K562 (cell line): Measurements from ENCODE around the gene PLXNB3. TPM values are rescaled to one million over a fixed set of nuclear protein-coding genes. Genes with fewer than 3 reads are reported as not detected.
A peak's percentile ranks its signal among the peaks of the same experiment; 100 is the strongest.

Source experiments
- ATAC-seq: fragments of 200-7000 bp; cut with Tn5 transposase; 3 replicates; pipeline ENCODE4 v1.9.1; 2020; ENCODE audit warnings: moderate library complexity
- BruUV-seq: library from RNA; stranded (reverse); fragments of 400-500 nt; replicated peaks from 2 replicates; lab custom pipeline; 2021; lab: Mats Ljungman, UMichigan
- CTCF ChIA-PET: fragments of 300-600 bp; formaldehyde crosslinking; extraction: SDS; loops from one replicate; lab custom pipeline; 2021; ENCODE audit warnings: low intra/inter-chr PET ratio; lab: Yijun Ruan, JAX
- POLR2A ChIA-PET: fragments of 300-600, 350-650 bp; sonication (Branson Sonifier 250); formaldehyde crosslinking; extraction: SDS; loops from one replicate; lab custom pipeline; 2021; ENCODE audit warnings: antibody characterized with exemption, inconsistent platforms; lab: Yijun Ruan, JAX
- DNase-seq, 4 experiments: peaks; one replicate each; pipeline versions ENCODE4 v3.0.0 to v3.0.0-alpha.2; 2011 to 2018; ENCODE audit warnings: low spot score in 3 of 4, mixed read lengths in 3 of 4; ENCODE audit errors: extremely low read depth in 1 of 4
- FAIRE-seq: peaks from 2 replicates; lab custom pipeline; 2011; peaks lifted over from hg19 to GRCh38; lab: Jason Lieb, UNC
- H2AFZ ChIP-seq: 2 replicates; pipeline ENCODE4 v1.6.0; 2011; ENCODE audit warnings: low read depth, low read length, control low read depth, inconsistent platforms
- H3K27ac ChIP-seq: fragments of 200-600 bp; 3 replicates; pipeline ENCODE4 v1.8.0; 2011; ENCODE audit warnings: low read depth, mild to moderate bottlenecking, control low read depth, inconsistent platforms, low read length, moderate library complexity, mixed read lengths; ENCODE audit errors: extremely low read depth
- H3K27me3 ChIP-seq, 2 experiments: fragments of 300-600 bp in 1 of 2; 2 replicates in 1 of 2; 3 replicates in 1 of 2; pipeline versions ENCODE4 v1.6.0 to v1.8.0; 2011; ENCODE audit warnings: inconsistent platforms in 2 of 2, low read length in 2 of 2, mild to moderate bottlenecking in 1 of 2, mixed read lengths in 1 of 2, moderate library complexity in 1 of 2; ENCODE audit not compliant: control insufficient read depth in 2 of 2, insufficient read depth in 2 of 2
- H3K36me3 ChIP-seq: fragments of 300-600 bp; 3 replicates; pipeline ENCODE4 v1.8.0; 2011; ENCODE audit warnings: mild to moderate bottlenecking, low read length, inconsistent platforms; ENCODE audit not compliant: control insufficient read depth, insufficient read depth
- H3K4me1 ChIP-seq, 2 experiments: fragments of 200-600 bp in 1 of 2; replicated peaks in 1 of 2; 2 replicates in 1 of 2; 3 replicates in 1 of 2; pipeline versions ENCODE4 v1.5.1 to v1.8.0; 2011; ENCODE audit warnings: inconsistent platforms in 2 of 2, low read length in 2 of 2, mild to moderate bottlenecking in 1 of 2, mixed read lengths in 1 of 2, moderate library complexity in 1 of 2; ENCODE audit not compliant: control insufficient read depth in 2 of 2, insufficient read depth in 2 of 2
- H3K4me2 ChIP-seq: 2 replicates; pipeline ENCODE4 v1.6.1; 2011; ENCODE audit warnings: low read length, control low read depth, inconsistent platforms, mixed read lengths; ENCODE audit not compliant: insufficient read depth
- H3K4me3 ChIP-seq: fragments of 200-600 bp; sonication (generic), shearing (Covaris generic); 2 replicates; pipeline ENCODE4 v1.5.1; 2016; ENCODE audit warnings: control low read depth, inconsistent platforms
- H3K79me2 ChIP-seq: fragments of 200-600 bp; 3 replicates; pipeline ENCODE4 v1.8.0; 2011; ENCODE audit warnings: low read length, inconsistent platforms; ENCODE audit not compliant: control insufficient read depth, insufficient read depth
- H3K9ac ChIP-seq, 2 experiments: 2 replicates each; pipeline versions ENCODE4 v1.6.0 to v1.6.1; 2011; ENCODE audit warnings: low read depth in 2 of 2, low read length in 2 of 2, control low read depth in 1 of 2, inconsistent platforms in 1 of 2, mild to moderate bottlenecking in 1 of 2, mixed read lengths in 1 of 2; ENCODE audit not compliant: insufficient read depth in 1 of 2
- H3K9me1 ChIP-seq: one replicate; pipeline ENCODE4 v1.6.0; 2011; ENCODE audit warnings: inconsistent platforms, mild to moderate bottlenecking, low read length, moderate library complexity; ENCODE audit not compliant: control insufficient read depth, insufficient read depth
- H3K9me3 ChIP-seq: replicated peaks from 2 replicates; pipeline ENCODE4 v1.5.1; 2011; ENCODE audit warnings: low read depth, low read length, inconsistent platforms; ENCODE audit not compliant: control insufficient read depth, insufficient read depth
- H4K20me1 ChIP-seq: replicated peaks from 2 replicates; pipeline ENCODE4 v1.6.1; 2011; ENCODE audit warnings: low read length, inconsistent platforms, mixed read lengths; ENCODE audit not compliant: control insufficient read depth, insufficient read depth
- ADNP ChIP-seq: fragments of 200-800 bp; sonication (Bioruptor generic); IDR thresholded peaks from 2 replicates; pipeline ENCODE4 v1.6.1; 2016; ENCODE audit warnings: missing genetic modification characterization, missing compliant biosample characterization
- FOXM1 ChIP-seq, 2 experiments: fragments of 450-650 bp in 1 of 2; sonication (generic) in 1 of 2; formaldehyde crosslinking in 1 of 2; IDR thresholded peaks; 2 replicates each; pipeline versions ENCODE4 v1.6.1 to v1.9.0; 2017 to 2022; ENCODE audit warnings: low read depth in 2 of 2, mild to moderate bottlenecking in 2 of 2, missing genetic modification reagents in 1 of 2, moderate library complexity in 1 of 2
- LCOR ChIP-seq: sonication (generic); formaldehyde crosslinking; IDR thresholded peaks from 2 replicates; pipeline ENCODE4 v1.8.0; 2022; ENCODE audit warnings: mild to moderate bottlenecking, missing genetic modification reagents
- NFIC ChIP-seq: fragments of 450-650 bp; IDR thresholded peaks from 2 replicates; pipeline ENCODE4 v1.6.1; 2017; ENCODE audit warnings: mild to moderate bottlenecking, inconsistent platforms
- NRF1 ChIP-seq, 2 experiments: fragments of 450-650 bp; IDR thresholded peaks in 1 of 2; conservative IDR thresholded peaks in 1 of 2; 2 replicates each; pipeline ENCODE4 v1.6.1; 2014; ENCODE audit warnings: mild to moderate bottlenecking in 2 of 2
- PHB2 ChIP-seq: fragments of 450-650 bp; IDR thresholded peaks from 2 replicates; pipeline ENCODE4 v1.6.1; 2017; ENCODE audit warnings: low read depth
- POLR2G ChIP-seq: fragments of 200-400 bp; formaldehyde crosslinking; IDR thresholded peaks from 2 replicates; pipeline ENCODE4 v1.6.1; 2017; ENCODE audit warnings: low read depth, mild to moderate bottlenecking, antibody characterized with exemption, low read length, moderate library complexity
- RBM15 ChIP-seq: fragments of 200-400 bp; formaldehyde crosslinking; IDR thresholded peaks from 2 replicates; pipeline ENCODE4 v1.6.1; 2018; ENCODE audit warnings: mild to moderate bottlenecking, low read length, moderate library complexity; ENCODE audit not compliant: insufficient read depth
- SRF ChIP-seq, 2 experiments: fragments of 250-450, 450-650 bp in 1 of 2; sonication (Bioruptor Pico) in 1 of 2; sonication (generic) in 1 of 2; formaldehyde crosslinking; IDR thresholded peaks; 2 replicates each; pipeline versions ENCODE4 v1.5.0 to v1.5.1; 2020 to 2022; ENCODE audit warnings: mild to moderate bottlenecking in 1 of 2, missing genetic modification reagents in 1 of 2
- XRCC5 ChIP-seq: fragments of 200-400 bp; formaldehyde crosslinking; IDR thresholded peaks from 2 replicates; pipeline ENCODE4 v1.6.1; 2017; ENCODE audit warnings: low read depth, mild to moderate bottlenecking, low read length
- ZFX ChIP-seq: sonication (generic); formaldehyde crosslinking; IDR thresholded peaks from 2 replicates; pipeline ENCODE4 v1.8.0; 2022; ENCODE audit warnings: mild to moderate bottlenecking, missing genetic modification reagents, moderate library complexity
- ZNF311 ChIP-seq: fragments of 250-450 bp; sonication (Bioruptor Pico); IDR thresholded peaks from 2 replicates; pipeline ENCODE4 v1.4.0; 2020; ENCODE audit warnings: mild to moderate bottlenecking, moderate library complexity
- ZNF551 ChIP-seq: fragments of 250-450 bp; sonication (Bioruptor Pico); IDR thresholded peaks from 2 replicates; pipeline ENCODE4 v1.5.0; 2021; ENCODE audit warnings: mild to moderate bottlenecking, moderate library complexity
- ZNF609 ChIP-seq: sonication (generic); formaldehyde crosslinking; IDR thresholded peaks from 2 replicates; pipeline ENCODE4 v1.8.1; 2023; ENCODE audit warnings: missing genetic modification reagents, mild to moderate bottlenecking, borderline replicate concordance
- WGBS: fragments of 100-300 bp; shearing (Covaris generic); methylation state at CpG from one replicate; pipeline ENCODE4 v1.1.6; 2016; ENCODE audit warnings: low coverage, mixed read lengths; ENCODE audit not compliant: insufficient coverage; ENCODE audit errors: missing lambda C conversion rate; 5-methylcytosine and 5-hydroxymethylcytosine counted together
- in situ Hi-C: fragments of 300-500 bp; cut with MboI; formaldehyde crosslinking; loops from 4 replicates; pipeline ENCODE4 v1.15.0; 2018; ENCODE audit warnings: inconsistent platforms, mixed read lengths
- intact Hi-C: fragments of 100-400 bp; cut with micrococcal nuclease; formaldehyde crosslinking; loops from 2 replicates; pipeline ENCODE4 v1.14.2; 2022
- polyA plus RNA-seq, 8 experiments: library from polyadenylated mRNA; depleted of rRNA in 4 of 8; stranded (reverse) in 5 of 8; unstranded in 3 of 8; fragments of >200 nt; fragmentation: Nextera tagmentation in 2 of 8; fragmentation: Illumina TruSeq in 1 of 8; extraction: Ambion mirVana in 2 of 8; extraction: Trizol in 1 of 8; gene quantifications; 2 replicates each; pipeline versions ENCODE4 v1.2.1 to v1.2.3, GENCODE V29; 2011 to 2014; ENCODE audit warnings: inconsistent platforms in 1 of 8, missing spikeins in 1 of 8
- total RNA-seq, 7 experiments: library from RNA; depleted of rRNA in 6 of 7; stranded (reverse); fragments of >200 nt in 6 of 7; fragmentation: Illumina TruSeq in 2 of 7; extraction: Trizol in 2 of 7; gene quantifications; 2 replicates each; pipeline versions ENCODE4 v1.2.1 to v1.2.3, GENCODE V29; 2011 to 2021; ENCODE audit warnings: low replicate concordance in 1 of 7

PLXNB3 gene
- total and polyA plus RNA-seq, 9 of the 15 experiments (the other 6 are each of a cell fraction or from before 2014, with no cell fraction given) = 0.22 to 2.0 (median 1.4) TPM; not detected in 2

GRCh38 chrX:153766098-153766817 is 2.2 kb downstream of the PLXNB3 start (continued):
- TF ChIP-seq ZNF609 (no peak), NFIC (peak; percentile 37)

GRCh38 chrX:153766871-153767673 is 3.0 kb downstream of the PLXNB3 start:
- ATAC-seq (no peak), FAIRE-seq (no peak), DNase-seq (peak in 1 of 4 experiments; percentile 2)
- Histone ChIP-seq H3K27me3 (no peaks in the 10 kb centered on the region), H4K20me1 (no peaks in the 10 kb centered on the region), H3K36me3 (no peaks in the 10 kb centered on the region), H3K4me1 (peaks cover 15 to 91% of the 10 kb centered on the region in 2 experiments), H3K27ac (peak overlapping the region; percentile 99), H3K4me3 (no peak overlapping the region), H3K4me2 (peak overlapping the region; percentile 87; the same call in 1 of the 2 replicates), H3K9me1 (no peaks in the 10 kb centered on the region), H3K79me2 (peaks cover 14% of the 10 kb centered on the region), H2AFZ (peak overlapping the region; percentile 86; the same call in 1 of the 2 replicates), H3K9me3 (no peaks in the 10 kb centered on the region), H3K9ac (peak overlapping the region; percentile 92 to 96)
- in situ Hi-C loops = no loop called here
- CTCF ChIA-PET = no interaction called here
- intact Hi-C loops = loop anchor here (5.0 kb wide), 1 partner anchor 160 kb away; the partner anchor contains the start of gene ARHGAP4
- no TSS peak for BruUV-seq
- WGBS = 90% methylated on average over 9 of the region's 56 CpGs
- POLR2A ChIA-PET = no interaction called here
- TF ChIP-seq XRCC5 (0 out of 2 replicates have a peak, but pooled peaks have one; percentile 0), ZNF551 (CRISPR knock-in tag) (no peak), SRF (CRISPR knock-in tag; IDR thresholded peaks at IDR 0.05) (no peak), FOXM1 (IDR thresholded peaks at IDR 0.05; ENCODE audit: low read depth) (no peak), FOXM1 (CRISPR knock-in tag; IDR thresholded peaks at IDR 0.05; ENCODE audit: low read depth) (peak; percentile 63; the same call in 1 of the 2 replicates), LCOR (CRISPR knock-in tag) (no peak), NRF1 (conservative IDR thresholded peaks at IDR 0.05 in 1 of 2, IDR thresholded peaks at IDR 0.05 in 1 of 2) (no peak), ADNP (tag) (no peak), NFIC (peak; percentile 20; the same call in 1 of the 2 replicates), ZFX (no peak), ZNF311 (no peak), POLR2G (peak; percentile 37), RBM15 (no peak), PHB2 (no peak)
